OCI-LY3 (cell line): ENCODE measurements around the gene BCAT1.

ENCODE experiments used
- CTCF ChIP-seq: fragments of 200-600, 300-600 bp; sonication (generic); IDR thresholded peaks from 2 replicates; pipeline ENCODE4 v1.5.1; 2014; ENCODE audit warnings: antibody characterized with exemption, low read length, low read depth
- EZH2phosphoT487 ChIP-seq: fragments of 200-600 bp; shearing (Covaris generic); IDR thresholded peaks from 2 replicates; pipeline ENCODE4 v1.6.1; 2018; ENCODE audit warnings: antibody characterized with exemption, mixed run types, low read depth

DNA sequence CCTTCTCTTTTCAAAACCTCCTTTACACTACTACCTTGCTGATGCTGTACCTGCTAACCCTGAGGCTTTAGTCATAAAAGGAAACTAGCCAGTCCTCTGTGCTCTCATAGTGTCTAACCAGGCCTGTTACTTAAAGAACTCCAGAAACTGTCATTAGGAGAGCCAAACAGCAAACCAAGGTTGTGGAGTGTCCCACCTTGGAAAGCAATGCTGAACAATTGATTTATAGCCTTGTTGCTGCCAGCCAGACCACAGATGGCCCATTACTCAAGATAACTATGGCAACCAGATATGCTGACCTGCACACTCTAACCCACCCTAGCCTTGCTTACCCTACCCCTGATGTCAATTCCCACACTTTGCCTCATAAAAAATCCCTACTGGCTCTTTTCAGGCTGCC, 26.5 kb upstream of the BCAT1 start:
- TF ChIP-seq CTCF (no peak), EZH2phosphoT487 (no peak)
